Right atrium auricular region (tissue), 2 donors: ENCODE data around the gene SAMD4A. TPM values are rescaled to one million over a fixed set of nuclear protein-coding genes. Genes with fewer than 3 reads are reported as not detected.

Source experiments
- DNase-seq: peaks from one replicate; pipeline ENCODE4 v3.0.0-alpha.2; 2019; ENCODE audit warnings: low spot score
- H3K27ac ChIP-seq, 2 donors: fragments of 200-600 bp; sonication (generic); 1 replicate in 1 of 2; 2 replicates in 1 of 2; pipeline ENCODE4 v1.5.1; 2016 to 2019
- H3K27me3 ChIP-seq, 2 donors: fragments of 200-600 bp; sonication (generic); one replicate each; pipeline versions ENCODE4 v1.5.1 to v1.6.0; 2017 to 2019
- H3K36me3 ChIP-seq: fragments of 200-600 bp; sonication (generic); one replicate; pipeline ENCODE4 v1.5.1; 2016
- H3K4me1 ChIP-seq, 2 donors: fragments of 200-600 bp; sonication (generic); one replicate each; pipeline versions ENCODE4 v1.5.1 to v1.6.0; 2017 to 2019
- H3K4me3 ChIP-seq, 2 donors: fragments of 200-600 bp; sonication (generic); 1 replicate in 1 of 2; 2 replicates in 1 of 2; pipeline ENCODE4 v1.5.1; 2017 to 2019; ENCODE audit warnings: mild to moderate bottlenecking in 1 of 2, moderate library complexity in 1 of 2
- H3K9me3 ChIP-seq, 2 donors: fragments of 200-600 bp; sonication (generic); one replicate each; pipeline ENCODE4 v1.5.1; 2019
- CTCF ChIP-seq, 2 donors: fragments of 200-600 bp; sonication (generic); IDR thresholded peaks; one replicate each; pipeline ENCODE4 v1.5.1; 2019; ENCODE audit warnings: antibody characterized with exemption in 2 of 2
- total RNA-seq, 2 donors: library from RNA; depleted of rRNA; stranded (reverse); fragments of >200 nt; gene quantifications; one replicate each; pipeline ENCODE4 v1.1.0, GENCODE V29; 2016

SAMD4A gene
- total RNA-seq, 2 donors from 2014 or later = 74.5 to 102 TPM

- Histone ChIP-seq H3K4me3 (no peak overlapping the region), H3K27me3 (no peaks in the 10 kb centered on the region), H3K36me3 (no peaks in the 10 kb centered on the region), H3K4me1 (peaks cover 0 to 63% of the 10 kb centered on the region in 2 donors), H3K27ac (peak overlapping the region in 1 of 2 donors; percentile 15), H3K9me3 (peaks cover 0 to 5% of the 10 kb centered on the region in 2 donors)
- DNase-seq = no peak
- no peak for TF ChIP-seq CTCF (IDR thresholded peaks at IDR 0.05)
Measured at GRCh38 chr14:54574528-54574927, 7.6 kb downstream of the SAMD4A start.

GRCh38 chr14:54577494-54577893 is 10.6 kb downstream of the SAMD4A start:
- Histone ChIP-seq H3K36me3 (no peaks in the 10 kb centered on the region), H3K9me3 (peaks cover 0 to 2% of the 10 kb centered on the region in 2 donors), H3K27ac (peak overlapping the region in 1 of 2 donors; percentile 3), H3K4me3 (no peak overlapping the region), H3K27me3 (no peaks in the 10 kb centered on the region), H3K4me1 (peaks cover 0 to 54% of the 10 kb centered on the region in 2 donors)
- no peak for DNase-seq
- TF ChIP-seq CTCF (IDR thresholded peaks at IDR 0.05) = no peak

DNA sequence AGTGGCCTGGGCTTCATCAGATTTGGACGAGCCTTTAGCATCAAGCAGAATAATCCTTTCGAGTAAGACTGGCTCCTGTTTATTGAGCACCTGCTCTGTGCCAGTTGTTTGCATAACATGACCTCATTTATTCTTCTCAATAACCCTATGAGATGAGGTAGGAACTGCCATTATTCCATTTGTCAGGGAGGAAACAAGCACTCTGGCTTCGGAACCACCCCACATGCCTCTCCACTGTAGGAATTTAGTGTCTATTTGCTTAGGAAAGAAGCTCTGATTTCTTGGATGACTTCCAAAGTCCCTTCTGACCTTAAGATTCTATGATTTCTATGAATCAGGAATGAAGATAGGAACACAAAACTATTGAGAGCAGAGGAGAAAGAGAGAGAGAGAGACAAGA is 11.0 kb downstream of the SAMD4A start:
- DNase-seq = no peak
- Histone ChIP-seq H3K4me3 (no peak overlapping the region), H3K27ac (no peak overlapping the region), H3K27me3 (no peaks in the 10 kb centered on the region), H3K9me3 (no peaks in the 10 kb centered on the region), H3K4me1 (peaks cover 0 to 55% of the 10 kb centered on the region in 2 donors), H3K36me3 (no peaks in the 10 kb centered on the region)
- TF ChIP-seq CTCF (IDR thresholded peaks at IDR 0.05) = no peak

DNA sequence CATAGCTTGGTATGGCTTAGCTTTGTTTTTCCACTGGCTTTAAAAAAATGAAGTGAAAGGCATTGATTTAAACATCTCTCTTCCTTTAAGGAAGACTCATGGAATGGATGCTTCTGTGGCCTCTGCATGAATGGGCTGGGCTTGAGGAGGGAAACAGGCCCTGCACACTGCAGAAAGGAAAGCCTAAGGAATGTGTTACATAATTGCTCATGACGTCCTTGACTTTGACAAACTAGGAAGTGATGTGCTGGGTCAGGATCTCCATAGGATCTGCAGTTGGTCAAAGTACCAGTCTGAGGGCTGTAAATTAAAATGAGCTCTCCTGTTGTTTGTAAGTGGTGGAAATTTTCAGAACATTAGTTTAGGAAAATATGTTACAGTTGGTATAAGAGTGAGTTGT is 12.7 kb downstream of the SAMD4A start:
- Histone ChIP-seq H3K36me3 (no peaks in the 10 kb centered on the region), H3K4me3 (no peak overlapping the region), H3K9me3 (no peaks in the 10 kb centered on the region), H3K27me3 (no peaks in the 10 kb centered on the region), H3K27ac (peak overlapping the region; percentile 16 to 17), H3K4me1 (peaks cover 0 to 59% of the 10 kb centered on the region in 2 donors)
- no peak for TF ChIP-seq CTCF (IDR thresholded peaks at IDR 0.05)
- no peak for DNase-seq

DNA sequence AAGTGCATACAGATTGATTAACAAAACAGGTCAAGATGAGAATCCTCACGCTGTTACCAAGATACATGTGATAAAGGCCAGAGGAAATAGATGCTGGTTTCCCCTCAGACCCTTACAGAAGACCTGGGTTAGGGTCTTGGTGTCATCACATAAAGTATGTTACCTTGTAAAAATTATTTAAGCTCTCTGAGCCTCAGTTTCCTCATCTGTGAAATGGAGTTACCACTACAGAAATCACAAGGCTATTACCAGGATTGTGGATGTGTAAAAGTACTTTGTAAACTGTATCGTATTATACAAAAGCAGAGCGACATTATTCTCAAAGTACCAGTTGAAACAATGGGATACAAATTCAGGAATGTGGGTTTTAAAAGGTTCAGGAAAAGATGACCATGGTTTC is 14.0 kb downstream of the SAMD4A start:
- Histone ChIP-seq H3K9me3 (no peaks in the 10 kb centered on the region), H3K27ac (peak overlapping the region in 1 of 2 donors; percentile 16), H3K27me3 (no peaks in the 10 kb centered on the region), H3K36me3 (no peaks in the 10 kb centered on the region), H3K4me3 (no peak overlapping the region), H3K4me1 (peaks cover 0 to 48% of the 10 kb centered on the region in 2 donors)
- DNase-seq = no peak
- TF ChIP-seq CTCF (IDR thresholded peaks at IDR 0.05) = no peak

DNA sequence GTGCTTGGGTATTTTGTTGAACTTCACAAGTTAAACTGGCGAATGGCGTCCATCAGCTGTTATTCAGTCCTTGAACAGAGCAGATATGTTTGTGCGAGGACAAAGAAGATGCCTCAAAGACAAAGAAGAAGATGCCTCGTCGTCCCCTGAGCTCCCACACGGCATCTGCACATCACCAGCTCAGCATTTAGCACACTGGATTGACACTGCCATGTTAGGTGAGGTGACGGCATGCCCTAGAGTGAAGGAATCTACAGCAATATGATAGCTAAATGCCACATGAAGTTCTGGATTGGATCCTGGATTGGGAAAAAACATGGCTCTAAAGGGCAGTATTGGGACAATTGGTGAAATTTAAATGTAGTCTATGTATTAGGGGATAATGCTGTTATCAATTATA is 15.4 kb downstream of the SAMD4A start:
- Histone ChIP-seq H3K27me3 (no peaks in the 10 kb centered on the region), H3K4me1 (peaks cover 0 to 36% of the 10 kb centered on the region in 2 donors), H3K4me3 (no peak overlapping the region), H3K27ac (no peak overlapping the region), H3K36me3 (no peaks in the 10 kb centered on the region), H3K9me3 (no peaks in the 10 kb centered on the region)
- no peak for TF ChIP-seq CTCF (IDR thresholded peaks at IDR 0.05)
- no peak for DNase-seq
